Uterus (tissue), 4 donors: Measurements from ENCODE around the gene ADAMTS9. TPM values are rescaled to one million over a fixed set of nuclear protein-coding genes. Genes with fewer than 3 reads are reported as not detected.

ENCODE experiments used
- DNase-seq, 2 donors: peaks; one replicate each; pipeline ENCODE4 v3.0.0-alpha.2; 2019 to 2020
- H3K27ac ChIP-seq, 2 donors: fragments of 200-600 bp; sonication (generic); 1 replicate in 1 of 2; 2 replicates in 1 of 2; pipeline ENCODE4 v1.5.1; 2016 to 2018
- H3K27me3 ChIP-seq, 2 donors: fragments of 200-600 bp; sonication (generic); one replicate each; pipeline ENCODE4 v1.5.1; 2018 to 2019; ENCODE audit warnings: control low read depth in 1 of 2
- H3K36me3 ChIP-seq, 2 donors: fragments of 200-600 bp; sonication (generic); one replicate each; pipeline ENCODE4 v1.5.1; 2019; ENCODE audit warnings: control low read depth in 1 of 2
- H3K4me1 ChIP-seq, 2 donors: fragments of 200-600 bp; sonication (generic); one replicate each; pipeline ENCODE4 v1.5.1; 2018 to 2019; ENCODE audit warnings: control low read depth in 1 of 2
- H3K4me3 ChIP-seq, 2 donors: fragments of 200-600 bp; sonication (generic); 1 replicate in 1 of 2; 2 replicates in 1 of 2; pipeline ENCODE4 v1.5.1; 2018 to 2019; ENCODE audit warnings: mild to moderate bottlenecking in 1 of 2
- H3K9me3 ChIP-seq, 2 donors: fragments of 200-600 bp; sonication (generic); one replicate each; pipeline ENCODE4 v1.5.1; 2019; ENCODE audit warnings: control low read depth in 1 of 2
- CTCF ChIP-seq, 4 experiments: fragments of 200-600 bp in 2 of 4; fragments of 450-650 bp in 2 of 4; sonication (generic) in 2 of 4; IDR thresholded peaks; one replicate each; pipeline ENCODE4 v1.5.1; 2016 to 2019; ENCODE audit warnings: antibody characterized with exemption in 4 of 4, mild to moderate bottlenecking in 2 of 4, moderate library complexity in 1 of 4
- POLR2A ChIP-seq, 2 donors: fragments of 450-650 bp; IDR thresholded peaks; one replicate each; pipeline ENCODE4 v1.6.1; 2016; ENCODE audit warnings: antibody characterized with exemption in 2 of 2, mild to moderate bottlenecking in 1 of 2, moderate library complexity in 1 of 2
- intact Hi-C: fragments of 100-400 bp; cut with DNase I; formaldehyde crosslinking; loops from one replicate; pipeline ENCODE4 v1.15.1; 2023; ENCODE audit warnings: low total_unique reads
- total RNA-seq, 4 donors: library from RNA; depleted of rRNA in 3 of 4; stranded (reverse); fragments of >200 nt in 3 of 4; gene quantifications; one replicate each; pipeline versions ENCODE4 v1.1.0 to v1.2.4, GENCODE V29; 2014 to 2023
- donor health status: DM: yes; HTN: yes; CAD: no.

ADAMTS9 gene
- total RNA-seq, 4 donors from 2014 or later: 17.4 to 197 (median 160) TPM

GRCh38 chr3:64653101-64653500 is 34.7 kb downstream of the ADAMTS9 start:
- intact Hi-C loops: no loop called here
- no peak overlapping the region for H3K27ac ChIP-seq

GRCh38 chr3:64651741-64652241 is 36.0 kb downstream of the ADAMTS9 start:
- TF ChIP-seq POLR2A (IDR thresholded peaks at IDR 0.05) (no peak), CTCF (IDR thresholded peaks at IDR 0.05) (no peak)
- no peaks in the 10 kb centered on the region for H3K27me3 ChIP-seq
- H3K4me3 ChIP-seq: no peak overlapping the region
- H3K9me3 ChIP-seq: no peaks in the 10 kb centered on the region
- H3K36me3 ChIP-seq: no peaks in the 10 kb centered on the region
- intact Hi-C loops: no loop called here
- peak overlapping the region in 1 of 2 donors; percentile 71 for H3K27ac ChIP-seq
- H3K4me1 ChIP-seq: peaks cover 0 to 10% of the 10 kb centered on the region in 2 donors
- DNase-seq: no peak

More at GRCh38 chr3:64653101-64653500, 34.7 kb downstream of the ADAMTS9 start:
- peaks cover 0 to 10% of the 10 kb centered on the region in 2 donors for H3K4me1 ChIP-seq
- no peaks in the 10 kb centered on the region for H3K9me3 ChIP-seq
- DNase-seq: no peak
- TF ChIP-seq CTCF (IDR thresholded peaks at IDR 0.05) (no peak), POLR2A (IDR thresholded peaks at IDR 0.05) (no peak)
- no peaks in the 10 kb centered on the region for H3K36me3 ChIP-seq
- no peaks in the 10 kb centered on the region for H3K27me3 ChIP-seq
- no peak overlapping the region for H3K4me3 ChIP-seq

GRCh38 chr3:64651303-64651702 is 36.5 kb downstream of the ADAMTS9 start:
- no peaks in the 10 kb centered on the region for H3K36me3 ChIP-seq
- DNase-seq: no peak

GRCh38 chr3:64650715-64651114 is 37.1 kb downstream of the ADAMTS9 start:
- H3K4me1 ChIP-seq: peaks cover 0 to 10% of the 10 kb centered on the region in 2 donors
- no peak for DNase-seq
- H3K9me3 ChIP-seq: no peaks in the 10 kb centered on the region
- H3K27ac ChIP-seq: peak overlapping the region; percentile 46 to 71
- no peak for TF ChIP-seq POLR2A (IDR thresholded peaks at IDR 0.05)
- TF ChIP-seq CTCF (IDR thresholded peaks at IDR 0.05): no peak
- intact Hi-C loops: no loop called here
- no peak overlapping the region for H3K4me3 ChIP-seq
- H3K27me3 ChIP-seq: no peaks in the 10 kb centered on the region
- H3K36me3 ChIP-seq: no peaks in the 10 kb centered on the region

More at GRCh38 chr3:64651303-64651702, 36.5 kb downstream of the ADAMTS9 start:
- peak overlapping the region in 1 of 2 donors; percentile 71 for H3K27ac ChIP-seq
- H3K4me3 ChIP-seq: no peak overlapping the region
- peaks cover 0 to 10% of the 10 kb centered on the region in 2 donors for H3K4me1 ChIP-seq
- TF ChIP-seq POLR2A (IDR thresholded peaks at IDR 0.05): no peak
- peak in 1 of 4 experiments; percentile 24 for TF ChIP-seq CTCF (IDR thresholded peaks at IDR 0.05)
- H3K9me3 ChIP-seq: no peaks in the 10 kb centered on the region
- H3K27me3 ChIP-seq: no peaks in the 10 kb centered on the region
- intact Hi-C loops: no loop called here

- no peak for TF ChIP-seq POLR2A (IDR thresholded peaks at IDR 0.05)
- no peak for TF ChIP-seq CTCF (IDR thresholded peaks at IDR 0.05)
- Histone ChIP-seq H3K27ac (peak overlapping the region; percentile 46 to 71), H3K4me1 (peaks cover 0 to 10% of the 10 kb centered on the region in 2 donors), H3K36me3 (no peaks in the 10 kb centered on the region), H3K27me3 (no peaks in the 10 kb centered on the region), H3K4me3 (no peak overlapping the region), H3K9me3 (no peaks in the 10 kb centered on the region)
- no peak for DNase-seq
- intact Hi-C loops: no loop called here
Measured at GRCh38 chr3:64650096-64650622, 37.6 kb downstream of the ADAMTS9 start.
